Pancreas (tissue), 10 donors: ENCODE measurements around the gene ZFYVE28. TPM values are rescaled to one million over a fixed set of nuclear protein-coding genes. Genes with fewer than 3 reads are reported as not detected.

Experiments
- ATAC-seq, 4 donors: fragments of 200-7000 bp; cut with Tn5 transposase; one replicate each; pipeline versions ENCODE4 v1.8.0 to v1.9.1; 2020; ENCODE audit warnings: mild to moderate bottlenecking in 4 of 4, moderate library complexity in 4 of 4
- DNase-seq, 6 donors: peaks; one replicate each; pipeline ENCODE4 v3.0.0-alpha.2; 2020
- FAIRE-seq: peaks from 2 replicates; lab custom pipeline; 2012; peaks lifted over from hg19 to GRCh38; lab: Jason Lieb, UNC
- H3K27ac ChIP-seq, 4 donors: fragments of 200-600 bp; sonication (generic); 1 replicate in 3 of 4; 2 replicates in 1 of 4; pipeline versions ENCODE4 v1.5.0 to v1.8.0; 2020
- H3K27me3 ChIP-seq, 4 donors: fragments of 200-600 bp; one replicate each; pipeline ENCODE4 v1.8.0; 2021
- H3K36me3 ChIP-seq, 3 donors: fragments of 200-600 bp; sonication (generic) in 1 of 3; one replicate each; pipeline versions ENCODE4 v1.5.0 to v1.8.0; 2020 to 2021
- H3K4me1 ChIP-seq, 3 donors: fragments of 200-600 bp; one replicate each; pipeline ENCODE4 v1.8.0; 2021
- H3K4me3 ChIP-seq, 4 donors: fragments of 200-600 bp; sonication (generic) in 2 of 4; one replicate each; pipeline versions ENCODE4 v1.5.0 to v1.8.0; 2020 to 2021
- H3K9me3 ChIP-seq, 4 donors: fragments of 200-600 bp; one replicate each; pipeline ENCODE4 v1.8.0; 2021
- WGBS, 2 donors: extraction: QIAGEN DNeasy Blood & Tissue Kit; methylation state at CpG; one replicate each; pipeline ENCODE4 v1.1.7; 2013; 5-methylcytosine and 5-hydroxymethylcytosine counted together
- intact Hi-C, 3 donors: fragments of 100-400 bp; cut with DNase I; formaldehyde crosslinking; loops; one replicate each; pipeline versions ENCODE4 v1.11.1 to v1.14.2; 2022
- polyA plus RNA-seq, 2 donors: library from polyadenylated mRNA; stranded (reverse); fragments of 200-250 nt; gene quantifications; one replicate each; pipeline ENCODE4 v1.2.3, GENCODE V29; 2013
- total RNA-seq, 6 donors: library from RNA; stranded (reverse); fragmentation: NEBNext Ultra II Directional in 4 of 6; extraction: Animal tissue kit (Norgen Biotek cat#: 25700) in 4 of 6; gene quantifications; one replicate each; pipeline versions ENCODE4 v1.2.1 to v1.2.4, GENCODE V29; 2021 to 2023
- TF ChIP-seq, protein P1 (sequence below), 4 donors: fragments of 200-600 bp; sonication (generic) in 3 of 4; IDR thresholded peaks; one replicate each; pipeline versions ENCODE4 v1.5.0 to v1.8.0; 2021; ENCODE audit warnings: antibody characterized with exemption in 4 of 4
- donor health status: healthy with polysubstance abuse.
- donor health status: DM: no; HTN: no; CAD: no; lungs with moderate emphysema.
- donor health status: DM: no; HTN: no; CAD: no.
- donor health status: control.
- donor health status: control.
- donor health status: Bipolar disorder and iron deficiency.
- donor health status: DM: yes; HTN: yes; CAD: no.
- donor health status: DM: no; HTN: no; CAD: no.
- donor health status: DM: no; HTN: no; CAD: no.
- donor health status: DM: yes; HTN: yes; CAD: no.

The ZFYVE28 gene
- total and polyA plus RNA-seq, 8 donors = 3.8 to 13.4 (median 6.0) TPM

DNA sequence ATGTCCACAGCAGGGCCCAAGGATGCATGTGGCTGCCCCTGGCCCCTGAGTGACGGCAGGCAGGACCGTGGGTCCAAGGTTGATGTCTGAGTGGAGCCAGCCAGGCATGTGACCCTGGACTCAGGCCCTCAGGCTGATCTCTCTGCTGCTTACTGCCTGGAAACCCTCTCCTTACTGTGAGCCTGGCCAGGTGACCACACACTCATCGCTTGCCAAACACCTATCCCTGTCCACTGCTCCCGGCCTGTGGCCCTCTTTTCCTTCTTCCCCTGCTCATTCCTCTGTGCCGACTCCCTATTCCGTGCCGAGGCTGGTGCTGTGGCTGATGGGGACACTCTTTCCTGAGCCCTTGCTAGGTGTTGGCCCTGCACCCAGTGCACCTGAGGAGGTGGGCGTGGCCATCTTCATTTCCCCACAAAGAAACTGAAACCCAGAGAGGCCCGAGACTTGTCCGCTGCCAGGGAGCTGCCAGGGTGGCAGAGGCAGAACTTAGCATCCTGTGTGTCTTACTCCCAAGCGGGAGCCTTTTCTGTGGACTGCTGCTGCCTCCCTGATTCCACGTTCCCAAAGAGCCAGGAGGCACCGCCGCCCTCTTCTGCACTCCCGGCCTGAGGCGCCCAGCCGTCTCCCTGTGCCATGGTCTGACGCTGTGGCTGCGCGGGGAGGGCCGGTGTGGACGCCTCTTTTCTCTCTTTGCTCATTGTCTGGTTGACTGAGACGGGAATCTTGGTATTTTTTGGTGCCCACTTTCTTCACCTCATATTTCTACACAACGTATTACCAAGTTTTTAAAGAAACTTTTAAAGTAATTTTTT is 39.2 kb upstream of the ZFYVE28 start:
- Histone ChIP-seq H3K9me3 (no peaks in the 10 kb centered on the region), H3K27ac (peak overlapping the region in 1 of 4 donors; percentile 53), H3K4me3 (peak overlapping the region in 1 of 4 donors; percentile 1), H3K4me1 (peaks cover 0 to 4% (median 3%) of the 10 kb centered on the region in 3 donors), H3K36me3 (no peaks in the 10 kb centered on the region), H3K27me3 (no peaks in the 10 kb centered on the region)
- peak in 5 of 6 donors; percentile 66 to 85 (median 69) for DNase-seq
- ATAC-seq = peak; percentile 83 to 94 (median 88)
- TF ChIP-seq, protein P1, sequence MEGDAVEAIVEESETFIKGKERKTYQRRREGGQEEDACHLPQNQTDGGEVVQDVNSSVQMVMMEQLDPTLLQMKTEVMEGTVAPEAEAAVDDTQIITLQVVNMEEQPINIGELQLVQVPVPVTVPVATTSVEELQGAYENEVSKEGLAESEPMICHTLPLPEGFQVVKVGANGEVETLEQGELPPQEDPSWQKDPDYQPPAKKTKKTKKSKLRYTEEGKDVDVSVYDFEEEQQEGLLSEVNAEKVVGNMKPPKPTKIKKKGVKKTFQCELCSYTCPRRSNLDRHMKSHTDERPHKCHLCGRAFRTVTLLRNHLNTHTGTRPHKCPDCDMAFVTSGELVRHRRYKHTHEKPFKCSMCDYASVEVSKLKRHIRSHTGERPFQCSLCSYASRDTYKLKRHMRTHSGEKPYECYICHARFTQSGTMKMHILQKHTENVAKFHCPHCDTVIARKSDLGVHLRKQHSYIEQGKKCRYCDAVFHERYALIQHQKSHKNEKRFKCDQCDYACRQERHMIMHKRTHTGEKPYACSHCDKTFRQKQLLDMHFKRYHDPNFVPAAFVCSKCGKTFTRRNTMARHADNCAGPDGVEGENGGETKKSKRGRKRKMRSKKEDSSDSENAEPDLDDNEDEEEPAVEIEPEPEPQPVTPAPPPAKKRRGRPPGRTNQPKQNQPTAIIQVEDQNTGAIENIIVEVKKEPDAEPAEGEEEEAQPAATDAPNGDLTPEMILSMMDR (IDR thresholded peaks at IDR 0.05) = no peak
- 59 to 72% methylated on average over 24 of the region's 24 CpGs for WGBS, 2 donors
- intact Hi-C loops = no loop called here
- no peak for FAIRE-seq

DNA sequence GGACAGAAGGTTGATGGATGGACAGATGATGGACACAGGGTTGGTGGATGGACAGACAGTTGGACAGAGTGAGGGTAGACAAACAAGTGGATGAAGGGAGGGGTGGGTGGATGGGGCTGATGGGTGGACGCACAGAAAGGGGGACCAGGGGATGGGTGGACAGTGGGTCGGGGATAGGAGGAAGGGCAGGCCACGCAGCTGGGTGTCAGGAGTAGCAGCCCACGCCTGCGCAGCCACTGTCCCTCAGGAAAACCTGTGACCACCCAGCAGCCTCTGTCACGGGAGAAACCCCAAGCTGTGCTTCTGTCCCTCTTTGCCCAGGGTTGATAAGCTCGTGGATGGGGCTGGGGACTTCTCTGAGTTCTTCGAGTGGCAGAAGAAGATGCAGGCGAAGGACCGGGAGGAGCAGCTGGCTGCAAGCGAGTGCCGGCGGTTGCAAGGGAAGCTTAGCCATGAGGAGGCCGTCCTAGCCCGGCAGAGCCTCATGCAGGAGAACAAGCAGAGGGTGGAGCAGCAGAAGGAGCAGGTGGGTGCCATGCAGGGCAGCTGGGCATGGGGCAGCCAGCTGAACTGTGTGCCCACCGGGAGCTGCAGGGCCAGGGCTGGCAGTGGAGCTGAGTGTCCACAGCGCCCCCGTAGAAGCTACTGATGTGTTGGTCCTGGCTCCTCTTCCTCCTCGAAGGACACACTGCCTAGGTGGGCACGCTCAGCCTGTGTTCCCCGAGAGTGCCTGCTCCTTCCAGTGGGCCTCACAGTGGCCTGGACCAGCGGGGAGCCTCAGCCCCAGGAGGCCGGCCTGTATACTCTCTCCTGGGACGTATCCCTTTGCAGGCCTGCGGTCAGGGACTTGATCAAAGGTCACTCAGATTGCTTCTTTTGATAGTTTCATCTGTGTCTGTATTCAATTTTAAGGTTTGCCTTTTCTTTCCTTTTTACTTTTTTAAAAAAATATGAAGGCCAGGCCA is 33.7 kb upstream of the ZFYVE28 start:
- H3K9me3 ChIP-seq = no peaks in the 10 kb centered on the region
- DNase-seq (no peak), FAIRE-seq (no peak), ATAC-seq (no peak)
- intact Hi-C loops = no loop called here
- H3K36me3 ChIP-seq = no peaks in the 10 kb centered on the region
- H3K4me3 ChIP-seq = no peak overlapping the region
- H3K27ac ChIP-seq = no peak overlapping the region
- TF ChIP-seq, protein P1 (IDR thresholded peaks at IDR 0.05) = no peak
- H3K4me1 ChIP-seq = no peaks in the 10 kb centered on the region
- 79 to 82% methylated on average over 23 to 25 of the region's 25 CpGs for WGBS, 2 donors
- H3K27me3 ChIP-seq = no peaks in the 10 kb centered on the region

DNA sequence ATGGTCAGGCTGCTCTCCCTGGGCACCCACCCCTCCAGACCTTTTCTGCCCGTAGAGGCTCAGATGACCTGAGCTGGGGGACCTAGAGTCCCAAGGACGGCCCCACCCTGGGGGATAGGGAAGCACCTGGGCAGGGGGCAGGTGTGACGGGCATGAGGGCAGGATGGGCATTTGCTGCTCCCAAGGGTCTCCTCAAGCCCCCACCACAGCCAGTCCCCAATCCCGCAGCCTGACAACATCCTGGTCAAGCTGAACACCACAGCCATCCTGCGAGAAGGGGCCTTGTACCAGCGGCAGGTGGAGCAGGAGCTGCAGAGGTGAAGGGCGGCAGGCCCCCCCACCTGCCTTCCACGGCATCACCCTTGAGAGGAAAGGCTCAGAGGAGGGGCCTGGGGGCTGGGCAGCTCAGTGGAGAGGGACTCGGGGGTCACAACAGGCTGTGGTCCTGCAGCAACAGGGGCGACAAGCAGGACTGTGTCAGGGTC is 32.6 kb upstream of the ZFYVE28 start:
- 80 to 89% methylated on average over 10 of the region's 10 CpGs for WGBS, 2 donors
- Histone ChIP-seq H3K27me3 (no peaks in the 10 kb centered on the region), H3K4me1 (no peaks in the 10 kb centered on the region), H3K27ac (no peak overlapping the region), H3K4me3 (no peak overlapping the region), H3K36me3 (no peaks in the 10 kb centered on the region), H3K9me3 (no peaks in the 10 kb centered on the region)
- intact Hi-C loops = no loop called here
- DNase-seq (peak in 2 of 6 donors; percentile 31 to 63), FAIRE-seq (no peak), ATAC-seq (no peak)
- TF ChIP-seq, protein P1 (IDR thresholded peaks at IDR 0.05) = no peak

DNA sequence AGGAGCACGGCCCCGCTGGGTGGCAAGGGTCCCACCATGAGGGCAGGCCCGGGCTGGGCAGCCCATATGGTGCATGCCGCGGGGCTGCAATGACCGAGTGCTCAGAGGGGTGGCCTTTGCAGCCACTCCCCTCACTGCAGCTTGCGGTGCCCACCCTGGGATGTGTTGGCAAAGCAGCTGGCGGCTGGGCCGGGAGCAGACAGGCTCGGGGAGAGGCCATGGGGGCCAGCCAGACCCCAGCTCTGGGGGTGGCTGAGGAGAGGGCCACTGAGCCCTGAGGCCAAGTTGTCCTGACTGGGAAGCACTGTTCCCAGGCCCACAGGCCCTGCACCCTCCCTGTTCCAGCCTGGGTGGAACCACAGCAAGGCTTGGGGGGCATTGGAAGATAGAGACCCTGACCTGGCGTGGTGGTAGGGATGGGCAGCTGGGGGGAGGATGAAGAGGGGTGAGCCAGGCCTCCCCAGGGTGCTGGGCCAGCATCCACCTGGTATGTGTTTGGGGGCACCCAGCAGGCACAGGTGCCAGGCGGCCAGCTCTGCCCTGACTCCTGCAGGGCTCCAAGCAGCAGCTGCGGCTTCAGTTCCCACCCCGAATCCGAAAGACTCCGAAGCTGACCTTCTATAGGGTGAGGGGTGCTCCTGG is 32.1 kb upstream of the ZFYVE28 start:
- H3K4me3 ChIP-seq = no peak overlapping the region
- TF ChIP-seq, protein P1 (IDR thresholded peaks at IDR 0.05) = no peak
- 88 to 89% methylated on average over 16 of the region's 16 CpGs for WGBS, 2 donors
- no peaks in the 10 kb centered on the region for H3K4me1 ChIP-seq
- ATAC-seq (no peak), DNase-seq (peak in 2 of 6 donors; percentile 52 to 63), FAIRE-seq (no peak)
- no peak overlapping the region for H3K27ac ChIP-seq
- H3K36me3 ChIP-seq = no peaks in the 10 kb centered on the region
- H3K27me3 ChIP-seq = no peaks in the 10 kb centered on the region
- intact Hi-C loops = no loop called here
- H3K9me3 ChIP-seq = no peaks in the 10 kb centered on the region
